OCI-LY3 (cell line): Measurements from ENCODE around the gene ELL2.

ENCODE experiments used
- H2AFZ ChIP-seq: fragments of 200-600, 300-600 bp; shearing (Covaris generic); 2 replicates; pipeline ENCODE4 v1.6.0; 2014; ENCODE audit warnings: antibody characterized with exemption, low read depth, low read length
- H3K27ac ChIP-seq: fragments of 200-600, 300-600 bp; sonication (generic); 2 replicates; pipeline ENCODE4 v1.5.1; 2014; ENCODE audit warnings: mild to moderate bottlenecking, low read length, moderate library complexity, mixed read lengths
- H3K27me3 ChIP-seq: fragments of 200-600, 300-600 bp; sonication (generic); 2 replicates; pipeline ENCODE4 v1.6.1; 2014; ENCODE audit warnings: low read depth, low read length, mixed read lengths
- H3K36me3 ChIP-seq: fragments of 200-600, 300-600 bp; sonication (generic); replicated peaks from 2 replicates; pipeline ENCODE3; 2014; ENCODE audit warnings: low read depth, low read length, mixed read lengths
- H3K4me1 ChIP-seq: fragments of 300-600, 200-600 bp; sonication (generic); 2 replicates; pipeline ENCODE4 v1.6.1; 2014; ENCODE audit warnings: low read length, mixed read lengths
- H3K4me2 ChIP-seq: fragments of 200-600, 300-600 bp; sonication (generic); 2 replicates; pipeline ENCODE4 v1.6.1; 2014; ENCODE audit warnings: low read length, mixed read lengths
- H3K4me3 ChIP-seq: fragments of 300-600, 200-600 bp; sonication (generic); 2 replicates; pipeline ENCODE4 v1.5.1; 2014; ENCODE audit warnings: antibody characterized with exemption, mild to moderate bottlenecking, low read length, moderate library complexity
- H3K79me2 ChIP-seq: fragments of 300-600, 200-600 bp; shearing (Covaris generic); 2 replicates; pipeline ENCODE4 v1.6.1; 2014; ENCODE audit warnings: mild to moderate bottlenecking, low read length, mixed read lengths
- H3K9ac ChIP-seq: fragments of 300-600, 200-600 bp; shearing (Covaris generic); 2 replicates; pipeline ENCODE4 v1.6.0; 2014; ENCODE audit warnings: mild to moderate bottlenecking, low read length, moderate library complexity
- H3K9me3 ChIP-seq: fragments of 200-600, 300-600 bp; shearing (Covaris generic); 2 replicates; pipeline ENCODE4 v1.6.1; 2014; ENCODE audit warnings: low read length, mixed read lengths; ENCODE audit not compliant: insufficient read depth
- H4K20me1 ChIP-seq: fragments of 200-600, 300-600 bp; sonication (generic); 2 replicates; pipeline ENCODE4 v1.6.1; 2016; ENCODE audit warnings: low read length, mixed read lengths; ENCODE audit not compliant: insufficient read depth
- CTCF ChIP-seq: fragments of 200-600, 300-600 bp; sonication (generic); IDR thresholded peaks from 2 replicates; pipeline ENCODE4 v1.5.1; 2014; ENCODE audit warnings: antibody characterized with exemption, low read length, low read depth
- EZH2phosphoT487 ChIP-seq: fragments of 200-600 bp; shearing (Covaris generic); IDR thresholded peaks from 2 replicates; pipeline ENCODE4 v1.6.1; 2018; ENCODE audit warnings: antibody characterized with exemption, mixed run types, low read depth

Gene ELL2

GRCh38 chr5:95993266-95993665, 31.6 kb upstream of the ELL2 start:
- no peaks in the 10 kb centered on the region for H3K79me2 ChIP-seq
- H3K27ac ChIP-seq: no peak overlapping the region
- H3K4me3 ChIP-seq: no peak overlapping the region
- H3K4me2 ChIP-seq: no peak overlapping the region
- H3K9me3 ChIP-seq: no peaks in the 10 kb centered on the region
- H3K36me3 ChIP-seq: no peaks in the 10 kb centered on the region
- no peaks in the 10 kb centered on the region for H4K20me1 ChIP-seq
- H3K4me1 ChIP-seq: peaks cover 11% of the 10 kb centered on the region
- H3K27me3 ChIP-seq: no peaks in the 10 kb centered on the region
- no peak for TF ChIP-seq CTCF
- no peak overlapping the region for H3K9ac ChIP-seq
- no peak overlapping the region for H2AFZ ChIP-seq

- no peaks in the 10 kb centered on the region for H3K79me2 ChIP-seq
- H4K20me1 ChIP-seq: no peaks in the 10 kb centered on the region
- H3K9me3 ChIP-seq: no peaks in the 10 kb centered on the region
- H3K4me1 ChIP-seq: no peaks in the 10 kb centered on the region
- H3K4me2 ChIP-seq: no peak overlapping the region
- H3K9ac ChIP-seq: no peak overlapping the region
- TF ChIP-seq CTCF: no peak
- no peak for TF ChIP-seq EZH2phosphoT487
- H3K27ac ChIP-seq: no peak overlapping the region
- H3K36me3 ChIP-seq: no peaks in the 10 kb centered on the region
- H3K4me3 ChIP-seq: no peak overlapping the region
- H2AFZ ChIP-seq: no peak overlapping the region
- H3K27me3 ChIP-seq: no peaks in the 10 kb centered on the region
These were observed 27.8 kb upstream of the ELL2 start for GRCh38 chr5:95989283-95990048.

- H2AFZ ChIP-seq: no peak overlapping the region
- no peaks in the 10 kb centered on the region for H3K79me2 ChIP-seq
- no peak overlapping the region for H3K4me3 ChIP-seq
- no peak overlapping the region for H3K9ac ChIP-seq
- no peaks in the 10 kb centered on the region for H4K20me1 ChIP-seq
- H3K27ac ChIP-seq: no peak overlapping the region
- H3K4me1 ChIP-seq: no peaks in the 10 kb centered on the region
- no peaks in the 10 kb centered on the region for H3K27me3 ChIP-seq
- no peaks in the 10 kb centered on the region for H3K36me3 ChIP-seq
- no peaks in the 10 kb centered on the region for H3K9me3 ChIP-seq
- no peak overlapping the region for H3K4me2 ChIP-seq
- no peak for TF ChIP-seq CTCF
- TF ChIP-seq EZH2phosphoT487: no peak
These were observed 27.2 kb upstream of the ELL2 start for GRCh38 chr5:95988877-95989276.

- TF ChIP-seq CTCF: no peak
- TF ChIP-seq EZH2phosphoT487: no peak
- Histone ChIP-seq H2AFZ (no peak overlapping the region), H3K4me1 (no peaks in the 10 kb centered on the region), H3K9ac (no peak overlapping the region), H3K27ac (no peak overlapping the region), H3K79me2 (no peaks in the 10 kb centered on the region), H3K4me3 (no peak overlapping the region), H3K9me3 (no peaks in the 10 kb centered on the region), H3K27me3 (no peaks in the 10 kb centered on the region), H3K4me2 (no peak overlapping the region), H4K20me1 (no peaks in the 10 kb centered on the region), H3K36me3 (no peaks in the 10 kb centered on the region)
These were observed 26.4 kb upstream of the ELL2 start for GRCh38 chr5:95988094-95988493.
